GM19324 (cell line): Measurements from ENCODE around the gene KRT4.

Source experiments
- ATAC-seq: cut with Tn5 transposase; IDR thresholded peaks from one replicate; pipeline ENCODE4 v1.9.1; 2021; ENCODE audit warnings: mild to moderate bottlenecking, moderate library complexity; ENCODE audit not compliant: unreplicated experiment, low FRiP score

The KRT4 gene

GRCh38 chr12:52757449-52758176, 56.3 kb downstream of the KRT4 start:
- no peak for ATAC-seq
